Effector memory CD4-positive, alpha-beta T cell (primary cell): ENCODE measurements around the gene GNG7.
"Not testable (repeated sequence)": the region's sequence is repeated elsewhere in the genome, so short reads cannot be mapped to it uniquely, and the experiment has no call there.

Source experiments
- DNase-seq, 3 donors: peaks; one replicate each; pipeline ENCODE4 v3.0.0-alpha.2; 2020
- H3K27ac ChIP-seq: 2 replicates; pipeline ENCODE4 v1.7.0; 2013; ENCODE audit warnings: mild to moderate bottlenecking, low read length, moderate library complexity; ENCODE audit not compliant: insufficient read depth, poor library complexity, severe bottlenecking
- H3K27me3 ChIP-seq: replicated peaks from 2 replicates; pipeline ENCODE4 v1.7.0; 2013; ENCODE audit warnings: mild to moderate bottlenecking, low read length; ENCODE audit not compliant: insufficient read depth, control insufficient read depth, poor library complexity, severe bottlenecking
- H3K36me3 ChIP-seq: 2 replicates; pipeline ENCODE4 v1.7.0; 2013; ENCODE audit warnings: mild to moderate bottlenecking, low read length, moderate library complexity; ENCODE audit not compliant: control insufficient read depth, insufficient read depth
- H3K4me1 ChIP-seq: 2 replicates; pipeline ENCODE4 v1.7.0; 2013; ENCODE audit warnings: low read length, mild to moderate bottlenecking; ENCODE audit not compliant: control insufficient read depth, insufficient read depth, poor library complexity, severe bottlenecking
- H3K4me3 ChIP-seq: 2 replicates; pipeline ENCODE4 v1.7.0; 2013; ENCODE audit warnings: low read length, low read depth, mild to moderate bottlenecking; ENCODE audit not compliant: insufficient read depth, poor library complexity, severe bottlenecking
- H3K9me3 ChIP-seq: 2 replicates; pipeline ENCODE4 v1.7.0; 2013; ENCODE audit warnings: mild to moderate bottlenecking, low read length, moderate library complexity; ENCODE audit not compliant: control insufficient read depth

The GNG7 gene

GRCh38 chr19:2659856-2660432 lies 42.5 kb downstream of the GNG7 start:
- Histone ChIP-seq H3K4me3 (no peak overlapping the region), H3K9me3 (no peaks in the 10 kb centered on the region), H3K27ac (no peak overlapping the region), H3K27me3 (no peaks in the 10 kb centered on the region), H3K4me1 (no peaks in the 10 kb centered on the region), H3K36me3 (no peaks in the 10 kb centered on the region)
- no peak for DNase-seq

GRCh38 chr19:2656533-2656932 lies 46.0 kb downstream of the GNG7 start:
- no peaks in the 10 kb centered on the region for H3K4me1 ChIP-seq
- H3K9me3 ChIP-seq, result no peaks in the 10 kb centered on the region
- DNase-seq, result no peak
- no peak overlapping the region for H3K4me3 ChIP-seq
- H3K27ac ChIP-seq, result no peak overlapping the region
- no peaks in the 10 kb centered on the region for H3K36me3 ChIP-seq
- no peaks in the 10 kb centered on the region for H3K27me3 ChIP-seq

DNA sequence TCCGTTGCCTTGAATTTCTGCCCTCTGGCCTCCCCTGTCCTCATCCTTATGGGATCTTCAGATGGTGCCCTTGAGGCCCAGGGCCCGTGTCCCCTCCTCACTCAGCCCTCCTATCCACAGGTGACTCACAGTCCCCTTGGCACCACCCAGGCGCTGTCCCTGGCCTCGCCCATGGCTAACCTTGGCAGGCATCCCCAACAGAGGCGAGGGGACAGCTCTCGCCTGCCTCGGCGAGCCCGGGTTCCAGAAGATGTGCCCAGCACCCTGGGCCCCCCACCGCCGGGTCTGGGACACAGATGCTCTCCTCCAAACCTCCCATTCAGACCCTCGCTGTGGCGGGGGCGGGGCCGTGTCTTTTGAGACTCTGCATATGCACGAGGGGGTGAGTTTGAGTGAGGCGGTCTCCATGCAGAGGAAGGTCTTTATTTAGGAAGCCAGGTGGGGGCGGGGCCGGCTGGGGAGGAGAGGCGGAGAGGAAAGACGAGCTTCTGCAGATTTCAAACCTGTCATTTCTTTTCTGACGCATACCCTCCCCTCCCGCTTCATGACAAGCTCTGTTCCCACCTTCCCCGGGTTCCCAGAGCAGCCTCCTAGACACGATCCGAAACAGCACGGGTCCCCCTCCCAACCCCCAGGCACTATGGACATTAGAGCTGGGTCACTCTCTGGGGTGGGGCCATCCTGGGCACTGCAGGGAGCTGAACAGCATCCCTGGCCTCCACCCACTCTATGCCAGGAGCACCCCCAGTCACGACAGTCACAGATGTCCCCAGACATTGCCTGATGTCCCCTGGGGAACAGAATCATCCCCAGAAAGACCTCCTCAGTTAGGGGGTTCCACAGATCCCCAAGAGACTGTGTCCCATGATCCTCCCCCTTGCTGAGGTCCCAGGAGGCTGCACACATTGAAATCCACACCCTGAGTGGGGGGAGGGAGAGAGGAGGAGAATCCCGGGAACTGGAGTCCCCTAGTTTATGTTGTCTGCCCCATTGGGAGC lies 48.5 kb downstream of the GNG7 start:
- DNase-seq, result no peak
- Histone ChIP-seq H3K4me3 (no peak overlapping the region), H3K27me3 (no peaks in the 10 kb centered on the region), H3K27ac (no peak overlapping the region), H3K9me3 (no peaks in the 10 kb centered on the region), H3K36me3 (no peaks in the 10 kb centered on the region), H3K4me1 (no peaks in the 10 kb centered on the region)

GRCh38 chr19:2653218-2653617 lies 49.3 kb downstream of the GNG7 start:
- Histone ChIP-seq H3K4me1 (no peaks in the 10 kb centered on the region), H3K27ac (no peak overlapping the region), H3K4me3 (no peak overlapping the region), H3K9me3 (no peaks in the 10 kb centered on the region), H3K36me3 (no peaks in the 10 kb centered on the region), H3K27me3 (no peaks in the 10 kb centered on the region)
- no peak for DNase-seq

- Histone ChIP-seq H3K27me3 (no peaks in the 10 kb centered on the region), H3K9me3 (no peaks in the 10 kb centered on the region), H3K4me1 (no peaks in the 10 kb centered on the region), H3K4me3 (no peak overlapping the region), H3K27ac (no peak overlapping the region), H3K36me3 (no peaks in the 10 kb centered on the region)
- DNase-seq, result no peak
Measured at GRCh38 chr19:2652504-2653099, 49.9 kb downstream of the GNG7 start.

- H3K36me3 ChIP-seq, H3K27me3 ChIP-seq, DNase-seq, H3K27ac ChIP-seq, H3K4me1 ChIP-seq, H3K9me3 ChIP-seq, H3K4me3 ChIP-seq: not testable (repeated sequence)
Measured at GRCh38 chr19:2651002-2651733, 51.3 kb downstream of the GNG7 start.

DNA sequence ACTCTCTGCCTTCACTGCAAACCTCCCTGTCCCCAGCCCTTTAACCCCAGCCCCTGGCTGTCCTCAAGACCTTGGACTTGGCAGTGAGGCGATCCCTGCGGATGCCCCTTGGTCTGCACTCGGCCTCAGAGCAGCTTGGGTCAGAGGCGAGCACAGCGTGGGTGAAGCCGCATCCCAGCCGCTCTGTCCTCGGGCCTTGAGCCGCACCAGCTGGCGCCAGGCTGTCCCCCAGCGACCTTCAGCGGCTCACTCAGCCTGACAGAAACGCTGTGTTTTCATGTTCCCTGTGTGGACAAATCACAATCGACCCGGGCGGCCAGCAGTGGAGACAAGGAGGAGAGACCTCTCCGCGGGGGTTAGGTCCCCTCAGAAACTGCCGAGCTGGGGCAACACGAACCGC lies 52.0 kb downstream of the GNG7 start:
- no peak for DNase-seq
- no peak overlapping the region for H3K4me3 ChIP-seq
- H3K27ac ChIP-seq, result no peak overlapping the region

DNA sequence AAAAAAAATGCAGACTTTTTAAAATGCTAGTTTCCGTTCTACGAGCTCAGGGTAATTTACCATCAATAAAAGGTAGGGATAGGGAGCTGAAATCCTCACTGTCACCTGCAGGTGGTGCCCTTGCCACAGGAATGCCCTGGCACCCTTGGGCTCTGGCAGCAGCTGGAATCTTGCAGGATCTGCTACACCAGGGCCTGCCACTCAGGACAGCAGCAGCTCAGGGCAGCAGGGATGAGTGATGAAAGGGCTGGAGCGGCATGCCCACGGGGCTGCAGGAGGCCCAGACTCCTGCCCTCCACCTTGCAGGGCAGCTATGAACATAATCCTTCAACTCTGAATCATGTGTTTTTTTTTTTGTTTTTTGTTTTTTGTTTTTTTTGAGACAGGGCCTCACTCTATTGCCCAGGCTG lies 54.0 kb downstream of the GNG7 start:
- Histone ChIP-seq H3K36me3 (no peaks in the 10 kb centered on the region), H3K4me3 (no peak overlapping the region), H3K9me3 (no peaks in the 10 kb centered on the region), H3K27me3 (no peaks in the 10 kb centered on the region), H3K27ac (no peak overlapping the region), H3K4me1 (no peaks in the 10 kb centered on the region)
- DNase-seq, result peak; percentile 45 to 63 (median 50)

More for the DNA sequence above, 52.0 kb downstream of the GNG7 start:
- Histone ChIP-seq H3K4me1 (no peaks in the 10 kb centered on the region), H3K36me3 (no peaks in the 10 kb centered on the region), H3K9me3 (no peaks in the 10 kb centered on the region), H3K27me3 (no peaks in the 10 kb centered on the region)

GRCh38 chr19:2648099-2648498 lies 54.4 kb downstream of the GNG7 start:
- Histone ChIP-seq H3K27ac (no peak overlapping the region), H3K9me3 (no peaks in the 10 kb centered on the region), H3K27me3 (no peaks in the 10 kb centered on the region), H3K4me1 (no peaks in the 10 kb centered on the region), H3K36me3 (no peaks in the 10 kb centered on the region), H3K4me3 (no peak overlapping the region)
- no peak for DNase-seq
